ENCODE measurements around the gene WDFY2. TPM values are rescaled to one million over a fixed set of nuclear protein-coding genes. Genes with fewer than 3 reads are reported as not detected.

The WDFY2 gene
- total and polyA plus RNA-seq, 2 of the 8 experiments (the other 6 are each of a cell fraction or from before 2014, with no cell fraction given): 13.9 to 29.0 TPM

GRCh38 chr13:51647067-51647466 is 62.8 kb downstream of the WDFY2 start (continued):
- TF ChIP-seq CHD7 (IDR thresholded peaks at IDR 0.05; ENCODE audit: insufficient replicate concordance, low read length) (no peak), CBX5 (IDR thresholded peaks at IDR 0.05; ENCODE audit: low read depth, low read length) (no peak), ATF2 (IDR thresholded peaks at IDR 0.05; ENCODE audit: low read length) (no peak), BRCA1 (IDR thresholded peaks at IDR 0.05; ENCODE audit: low read depth, low read length) (no peak), JUND (IDR thresholded peaks at IDR 0.05; ENCODE audit: low read length) (no peak), BCL11A (IDR thresholded peaks at IDR 0.05; ENCODE audit: low read depth in 2 of 2, low read length in 2 of 2) (no peak), SUZ12 (IDR thresholded peaks at IDR 0.05; ENCODE audit: low read length) (no peak), RNF2 (IDR thresholded peaks at IDR 0.05; ENCODE audit: borderline replicate concordance, low read depth, low read length, missing control alignments, poor library complexity, severe bottlenecking) (no peak), POLR2A (IDR thresholded peaks at IDR 0.05; ENCODE audit: control extremely low read depth in 1 of 2, low read depth in 2 of 2, low read length in 2 of 2) (no peak), EP300 (IDR thresholded peaks at IDR 0.05; ENCODE audit: borderline replicate concordance in 1 of 2, low read depth in 2 of 2, low read length in 2 of 2) (no peak)

Measured in H1 (cell line).